PC-3 (cell line): ENCODE measurements around the gene ATP2A1.
"Not testable (repeated sequence)": the region's sequence is repeated elsewhere in the genome, so short reads cannot be mapped to it uniquely, and the experiment has no call there.

Experiments used
- CTCF ChIP-seq: fragments of 300-600 bp; sonication (generic); conservative IDR thresholded peaks from 2 replicates; pipeline ENCODE4 v1.5.1; 2017; ENCODE audit warnings: antibody characterized with exemption, low read depth, mild to moderate bottlenecking, low read length
- EZH2 ChIP-seq: fragments of 300-600 bp; sonication (generic); IDR thresholded peaks from one replicate; pipeline ENCODE4 v1.6.1; 2017; ENCODE audit warnings: antibody characterized with exemption, mild to moderate bottlenecking, low read length; ENCODE audit not compliant: unreplicated experiment

GRCh38 chr16:28881565-28881964, 3.3 kb downstream of the ATP2A1 start:
- TF ChIP-seq EZH2, CTCF: not testable (repeated sequence)
